SJCRH30 (cell line): ENCODE measurements around the gene TXNRD3. TPM values are rescaled to one million over a fixed set of nuclear protein-coding genes. Genes with fewer than 3 reads are reported as not detected.
"Not testable (repeated sequence)": the region's sequence is repeated elsewhere in the genome, so short reads cannot be mapped to it uniquely, and the experiment has no call there.

Source experiments
- DNase-seq, 2 experiments: peaks; one replicate each; pipeline ENCODE4 v3.0.0-alpha.2; 2015 to 2020
- H3K27ac ChIP-seq: fragments of 250-450 bp; sonication (Bioruptor Pico); 2 replicates; pipeline ENCODE4 v1.5.1; 2020; ENCODE audit warnings: mild to moderate bottlenecking, moderate library complexity
- H3K27me3 ChIP-seq: fragments of 250-450 bp; sonication (Bioruptor Pico); 2 replicates; pipeline ENCODE4 v1.5.1; 2020; ENCODE audit warnings: mild to moderate bottlenecking, moderate library complexity
- H3K36me3 ChIP-seq: fragments of 250-450 bp; sonication (Bioruptor Pico); 2 replicates; pipeline ENCODE4 v1.5.1; 2020; ENCODE audit warnings: mild to moderate bottlenecking, moderate library complexity
- H3K4me1 ChIP-seq: fragments of 250-450 bp; sonication (Bioruptor Pico); 2 replicates; pipeline ENCODE4 v1.5.1; 2020; ENCODE audit warnings: mild to moderate bottlenecking, moderate library complexity
- H3K4me3 ChIP-seq: fragments of 250-450 bp; sonication (Bioruptor Pico); 2 replicates; pipeline ENCODE4 v1.5.1; 2020; ENCODE audit warnings: mild to moderate bottlenecking, moderate library complexity
- H3K9me3 ChIP-seq: fragments of 250-450 bp; sonication (Bioruptor Pico); replicated peaks from 2 replicates; pipeline ENCODE4 v1.5.1; 2020; ENCODE audit warnings: mild to moderate bottlenecking, moderate library complexity
- total RNA-seq: library from RNA; depleted of rRNA; stranded (reverse); fragments of >200 nt; shearing (Covaris generic); gene quantifications from 2 replicates; pipeline ENCODE4 v1.2.3, GENCODE V29; 2014

TXNRD3 gene
- total RNA-seq, 1 experiment from 2014 or later = 2.3 TPM

DNA sequence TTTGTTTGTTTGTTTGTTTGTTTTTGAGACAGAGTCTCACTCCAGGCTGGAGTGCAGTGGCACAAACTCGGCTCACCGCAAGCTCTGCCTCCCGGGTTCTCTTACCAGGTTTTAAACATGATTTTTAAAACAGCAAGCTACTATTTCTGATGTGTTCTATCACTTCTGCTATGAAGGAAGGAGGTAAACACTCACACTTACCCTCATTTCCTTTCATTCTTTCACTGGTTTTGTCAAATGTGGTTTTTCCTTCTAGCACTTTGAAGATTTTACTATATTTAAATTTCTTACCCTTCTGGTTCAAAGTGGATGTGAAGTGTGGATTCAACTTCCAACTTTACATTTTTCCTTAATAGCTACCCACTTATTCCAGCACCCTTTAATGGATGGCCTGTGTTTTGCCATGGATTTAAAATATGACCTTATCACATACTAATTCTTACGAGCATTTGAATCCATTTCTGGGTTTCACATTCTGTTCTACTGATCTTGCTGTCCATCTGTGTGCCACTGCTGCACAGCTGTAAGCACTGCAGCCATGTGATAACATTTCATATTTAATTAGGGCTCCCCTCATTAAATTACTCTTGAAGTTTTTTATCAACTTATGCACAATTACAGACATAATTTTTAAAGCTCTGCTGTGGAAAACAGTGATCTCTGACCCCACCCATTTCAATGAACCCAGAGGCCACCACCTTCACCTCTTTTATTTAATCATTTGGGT, 42.3 kb downstream of the TXNRD3 start:
- Histone ChIP-seq H3K36me3 (no peaks in the 10 kb centered on the region), H3K9me3 (no peaks in the 10 kb centered on the region), H3K4me1 (no peaks in the 10 kb centered on the region), H3K27ac (no peak overlapping the region), H3K4me3 (no peak overlapping the region), H3K27me3 (no peaks in the 10 kb centered on the region)
- DNase-seq = no peak

DNA sequence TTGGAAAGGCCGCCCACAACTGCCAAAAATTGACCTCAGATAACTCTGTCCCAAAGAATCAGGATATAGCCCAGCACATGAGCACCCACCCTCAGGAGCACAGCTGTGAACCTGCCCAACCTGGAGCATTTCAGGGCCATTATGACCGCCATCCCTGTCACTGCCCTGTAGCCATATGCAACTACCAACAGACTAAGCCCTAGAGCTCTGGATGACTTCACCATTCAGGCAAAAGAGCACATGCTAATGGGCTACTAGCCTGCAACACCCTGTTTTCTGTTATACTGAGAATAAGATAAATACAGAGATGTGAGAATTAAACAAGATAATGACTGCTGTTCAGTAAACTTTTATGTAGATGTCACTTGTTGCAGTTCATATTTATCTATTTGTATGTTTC, 45.0 kb downstream of the TXNRD3 start:
- Histone ChIP-seq H3K27me3 (no peaks in the 10 kb centered on the region), H3K27ac (no peak overlapping the region), H3K4me1 (no peaks in the 10 kb centered on the region), H3K9me3 (no peaks in the 10 kb centered on the region), H3K4me3 (no peak overlapping the region), H3K36me3 (no peaks in the 10 kb centered on the region)
- no peak for DNase-seq

DNA sequence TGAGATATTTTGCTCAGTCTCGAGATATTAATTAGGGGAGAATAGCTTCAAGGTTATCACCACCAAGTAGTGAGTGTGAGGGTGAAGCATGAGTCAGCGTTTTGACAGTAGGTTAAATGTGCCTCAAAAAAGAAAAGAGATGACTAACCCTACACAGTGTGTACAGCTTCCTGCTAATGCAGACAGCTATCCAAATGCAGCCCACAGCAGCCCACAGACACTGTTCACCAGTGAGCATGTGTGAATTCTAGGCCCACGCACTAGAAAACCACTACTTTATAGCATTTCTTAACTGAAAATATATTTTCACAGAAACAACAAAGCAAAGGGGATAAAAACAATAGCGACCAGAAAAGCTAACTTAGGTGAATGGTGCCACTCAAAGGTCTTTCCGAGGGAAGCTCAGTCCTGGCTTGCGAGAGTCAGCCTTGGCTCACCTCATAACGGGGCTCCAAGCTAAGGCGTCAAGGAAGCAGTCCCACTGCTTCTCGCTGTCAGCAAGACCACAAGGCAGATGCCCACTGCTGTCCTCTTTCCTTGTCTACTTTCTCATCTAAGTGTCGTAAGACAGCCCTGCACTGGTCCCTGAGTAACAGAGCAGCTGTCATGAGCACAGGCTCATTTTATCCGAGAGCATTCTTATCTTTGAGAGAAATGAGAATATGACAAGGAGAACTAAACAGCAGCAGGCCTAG, 47.6 kb downstream of the TXNRD3 start:
- no peaks in the 10 kb centered on the region for H3K4me1 ChIP-seq
- H3K36me3 ChIP-seq = no peaks in the 10 kb centered on the region
- no peaks in the 10 kb centered on the region for H3K27me3 ChIP-seq
- H3K27ac ChIP-seq = no peak overlapping the region
- no peak overlapping the region for H3K4me3 ChIP-seq
- no peak for DNase-seq
- H3K9me3 ChIP-seq = no peaks in the 10 kb centered on the region

DNA sequence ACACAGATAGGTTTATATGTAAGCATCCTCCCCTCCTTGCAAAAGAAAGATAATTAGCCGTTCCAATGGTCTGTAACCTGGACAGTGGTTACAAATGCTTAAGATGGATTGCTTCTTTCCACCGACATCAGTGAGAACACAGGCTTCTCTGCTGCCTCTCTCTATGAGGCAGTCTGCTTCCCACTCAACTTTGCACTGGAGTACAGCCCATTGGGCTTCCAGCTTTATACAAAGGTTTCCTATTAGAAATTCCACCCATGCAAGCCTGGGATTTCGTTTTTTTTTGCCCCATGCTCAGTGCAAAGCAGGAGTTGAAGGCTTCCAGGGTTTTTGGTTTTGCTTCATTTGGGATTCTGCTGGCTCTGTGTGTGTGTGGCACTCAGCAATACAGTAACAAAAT, 48.9 kb downstream of the TXNRD3 start:
- Histone ChIP-seq H3K4me1 (no peaks in the 10 kb centered on the region), H3K9me3 (no peaks in the 10 kb centered on the region), H3K27ac (no peak overlapping the region), H3K36me3 (no peaks in the 10 kb centered on the region), H3K27me3 (no peaks in the 10 kb centered on the region), H3K4me3 (no peak overlapping the region)
- DNase-seq = no peak

DNA sequence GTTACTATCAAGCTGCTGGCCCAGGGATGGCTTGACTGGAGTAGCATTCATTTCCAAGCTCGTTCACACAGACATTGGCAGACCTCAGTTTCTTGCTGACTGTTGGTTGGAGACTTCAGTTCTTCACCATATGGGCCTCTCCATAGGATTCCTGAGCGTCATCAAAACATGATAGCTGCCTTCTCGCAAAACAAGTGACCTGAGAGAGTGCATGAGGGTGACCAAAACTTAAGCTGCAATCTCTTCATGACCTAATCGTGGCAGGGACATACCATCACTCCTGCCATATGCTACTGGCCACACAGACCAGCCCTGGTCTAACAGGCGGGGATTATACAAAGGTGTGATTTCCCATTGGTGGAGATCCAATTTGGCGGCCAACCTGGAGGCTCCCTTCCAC, 50.2 kb downstream of the TXNRD3 start:
- Histone ChIP-seq H3K4me3 (no peak overlapping the region), H3K4me1 (no peaks in the 10 kb centered on the region), H3K27me3 (no peaks in the 10 kb centered on the region), H3K27ac (no peak overlapping the region), H3K9me3 (no peaks in the 10 kb centered on the region), H3K36me3 (no peaks in the 10 kb centered on the region)
- no peak for DNase-seq

DNA sequence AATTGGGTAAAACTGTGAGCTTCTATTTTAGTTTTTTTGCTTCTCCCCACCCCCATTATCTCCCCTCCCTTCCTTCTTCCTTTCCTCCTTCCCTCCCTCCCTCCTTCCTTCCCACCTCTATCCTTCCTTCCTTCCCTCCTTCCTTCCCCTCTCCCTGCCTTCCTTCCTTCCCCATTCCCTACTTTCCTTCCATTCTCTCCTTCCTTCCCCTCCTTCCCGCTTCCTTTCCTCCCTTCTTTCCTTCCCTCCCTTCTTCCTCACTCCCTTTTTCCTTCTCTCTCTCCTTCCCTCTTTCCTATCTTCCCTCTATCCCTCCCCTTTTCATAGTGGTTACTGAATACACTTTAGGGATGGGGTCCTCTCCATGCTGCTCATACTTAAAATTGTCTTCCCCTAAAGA, 55.8 kb downstream of the TXNRD3 start:
- no peaks in the 10 kb centered on the region for H3K36me3 ChIP-seq
- H3K27ac ChIP-seq = no peak overlapping the region
- H3K4me3 ChIP-seq = no peak overlapping the region
- no peaks in the 10 kb centered on the region for H3K27me3 ChIP-seq
- H3K9me3 ChIP-seq = no peaks in the 10 kb centered on the region
- no peak for DNase-seq
- H3K4me1 ChIP-seq = no peaks in the 10 kb centered on the region

DNA sequence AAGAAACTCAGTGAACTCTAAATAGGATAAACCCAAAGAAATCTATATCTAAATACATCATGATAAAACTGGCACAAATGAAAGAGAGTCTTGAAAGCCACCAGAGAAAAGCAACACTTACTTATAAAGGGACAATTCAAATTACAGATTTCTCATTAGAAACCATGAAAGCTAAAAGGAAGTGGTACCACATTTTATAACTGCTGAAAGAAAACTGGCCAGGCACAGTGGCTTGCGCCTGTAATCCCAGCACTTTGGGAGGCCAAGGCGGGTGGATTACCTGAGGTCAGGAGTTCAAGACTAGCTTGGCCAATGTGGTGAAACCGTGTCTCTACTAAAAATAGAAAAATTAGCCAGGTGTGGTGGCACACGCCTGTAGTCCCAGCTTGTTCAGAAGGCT, 59.4 kb downstream of the TXNRD3 start:
- not testable (repeated sequence) for H3K27me3 ChIP-seq, DNase-seq, H3K4me1 ChIP-seq, H3K4me3 ChIP-seq, H3K9me3 ChIP-seq, H3K36me3 ChIP-seq, H3K27ac ChIP-seq

DNA sequence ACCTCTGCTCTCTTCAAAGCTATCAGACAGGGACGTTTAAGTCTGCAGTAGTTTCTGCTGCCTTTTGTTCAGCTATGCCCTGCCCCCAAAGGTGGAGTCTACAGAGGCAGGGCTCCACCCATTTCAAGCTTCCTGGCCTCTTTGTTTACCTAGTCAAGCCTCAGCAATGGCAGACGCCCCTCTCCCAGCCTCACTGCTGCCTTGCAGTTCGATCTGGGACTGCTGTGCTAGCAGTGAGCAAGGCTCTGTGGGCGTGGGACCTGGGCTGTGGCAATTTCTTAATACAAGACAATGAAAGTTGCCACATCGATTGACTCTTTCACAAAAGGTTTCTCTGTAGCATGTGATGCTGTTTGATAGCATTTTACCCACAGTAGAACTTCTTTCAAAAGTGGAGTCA, 63.4 kb downstream of the TXNRD3 start:
- not testable (repeated sequence) for H3K9me3 ChIP-seq, H3K27ac ChIP-seq, DNase-seq, H3K36me3 ChIP-seq, H3K27me3 ChIP-seq, H3K4me3 ChIP-seq, H3K4me1 ChIP-seq

DNA sequence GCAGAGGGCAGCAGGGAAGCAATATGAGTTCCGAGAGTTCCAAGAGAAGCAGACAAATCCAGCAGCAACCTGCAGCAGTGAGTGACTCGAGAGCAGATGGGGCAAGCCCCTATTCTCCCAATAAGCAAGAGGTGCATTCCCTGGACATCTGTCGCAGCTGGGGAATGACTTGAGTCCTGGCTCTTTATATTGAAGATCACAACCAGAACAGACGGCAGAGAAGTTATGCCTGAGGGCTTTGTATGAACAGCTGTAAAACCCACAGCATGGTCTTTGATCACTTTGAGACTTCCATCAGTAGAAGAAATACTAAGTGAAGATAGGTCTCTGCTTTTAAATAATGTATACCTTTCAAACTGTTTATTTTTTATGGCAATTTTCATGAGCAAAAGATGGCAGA, 72.6 kb downstream of the TXNRD3 start:
- Histone ChIP-seq H3K27me3 (no peaks in the 10 kb centered on the region), H3K9me3 (no peaks in the 10 kb centered on the region), H3K36me3 (no peaks in the 10 kb centered on the region), H3K27ac (no peak overlapping the region), H3K4me3 (no peak overlapping the region), H3K4me1 (no peaks in the 10 kb centered on the region)
- peak in 1 of 2 experiments; percentile 51 for DNase-seq

DNA sequence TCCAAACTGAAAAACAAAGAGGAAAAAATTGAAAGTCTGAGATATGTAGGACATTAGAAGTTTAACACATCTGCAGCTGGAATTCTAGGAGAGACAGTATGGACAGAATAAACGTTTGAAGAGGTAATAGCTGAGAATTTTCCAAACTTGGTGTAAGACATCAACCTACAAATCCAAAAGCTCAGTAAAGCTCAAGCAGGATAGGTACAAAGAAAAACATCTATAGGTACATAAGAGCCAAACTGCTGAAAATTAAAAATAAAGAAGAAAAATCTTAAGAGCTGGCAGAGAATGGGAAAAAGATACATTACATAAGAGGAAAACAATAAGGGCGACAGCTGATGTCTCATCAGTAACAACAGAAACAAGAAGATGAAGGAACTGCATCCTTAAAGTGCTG, 73.4 kb downstream of the TXNRD3 start:
- DNase-seq = no peak
- H3K27ac ChIP-seq = no peak overlapping the region
- H3K4me1 ChIP-seq = no peaks in the 10 kb centered on the region
- no peaks in the 10 kb centered on the region for H3K27me3 ChIP-seq
- no peaks in the 10 kb centered on the region for H3K9me3 ChIP-seq
- no peaks in the 10 kb centered on the region for H3K36me3 ChIP-seq
- no peak overlapping the region for H3K4me3 ChIP-seq

DNA sequence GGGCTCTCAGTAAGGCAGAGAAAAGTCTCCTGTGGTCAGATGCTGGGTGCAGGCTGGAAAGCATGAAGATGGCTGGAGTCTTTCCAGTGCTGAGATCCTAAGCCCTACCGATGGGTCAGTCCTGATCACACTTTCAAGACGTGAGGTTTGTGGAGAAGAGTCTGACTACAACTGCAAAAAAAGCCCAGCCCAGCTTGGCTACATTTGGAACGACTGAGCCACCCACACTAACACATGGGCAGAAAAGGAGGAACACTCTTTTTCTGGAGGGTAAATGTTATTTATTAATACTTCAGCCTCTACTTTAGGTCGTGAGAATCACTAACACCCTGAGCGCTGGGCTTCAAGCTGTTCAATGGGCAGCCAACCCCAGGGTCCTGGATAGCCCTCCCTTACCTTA, 74.2 kb downstream of the TXNRD3 start:
- no peak for DNase-seq
- no peak overlapping the region for H3K27ac ChIP-seq
- H3K27me3 ChIP-seq = no peaks in the 10 kb centered on the region; the same call in 1 of the 2 replicates
- no peaks in the 10 kb centered on the region for H3K36me3 ChIP-seq
- H3K4me3 ChIP-seq = no peak overlapping the region
- H3K9me3 ChIP-seq = no peaks in the 10 kb centered on the region
- no peaks in the 10 kb centered on the region for H3K4me1 ChIP-seq

DNA sequence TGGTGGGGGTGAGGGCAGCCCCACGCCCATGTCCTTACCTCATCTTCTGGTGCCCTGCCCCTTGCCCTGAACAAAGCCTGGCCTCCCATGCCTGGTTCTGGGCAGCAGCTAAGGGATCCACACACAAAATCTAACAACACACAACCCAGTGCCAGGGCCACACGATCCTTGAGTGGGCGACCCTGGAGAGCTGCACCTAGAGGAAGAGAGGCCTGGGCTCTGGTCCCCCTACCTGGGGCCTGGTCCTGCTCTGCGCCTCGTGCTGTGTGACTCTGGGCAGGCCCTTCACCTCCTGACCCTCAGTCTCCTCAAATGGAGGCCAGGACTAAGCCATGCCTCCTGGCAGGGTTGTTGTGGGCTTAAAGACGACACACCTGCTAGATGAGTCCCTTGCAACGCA, 76.2 kb downstream of the TXNRD3 start:
- Histone ChIP-seq H3K4me3 (no peak overlapping the region), H3K36me3 (no peaks in the 10 kb centered on the region), H3K4me1 (no peaks in the 10 kb centered on the region)

DNA sequence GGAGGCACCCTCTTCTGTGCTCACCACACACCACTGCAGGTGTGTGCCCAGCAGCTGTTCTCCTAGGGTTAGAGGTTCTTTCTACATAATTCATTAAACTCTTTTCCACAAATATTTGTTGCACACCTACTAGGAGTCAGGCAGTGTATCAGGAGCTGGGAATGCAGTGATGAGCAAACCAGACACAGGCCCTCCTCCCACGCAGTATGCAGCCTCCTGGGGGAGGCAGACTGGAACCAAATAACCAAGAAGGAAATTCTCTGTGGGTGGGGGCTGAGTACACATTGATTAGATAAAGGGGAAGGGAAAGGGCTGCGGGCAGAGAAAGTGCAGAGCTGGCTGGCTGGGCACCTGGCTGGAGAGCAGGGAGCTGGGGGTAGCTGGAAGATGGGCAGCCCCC, 77.7 kb downstream of the TXNRD3 start:
- peaks cover 19% of the 10 kb centered on the region for H3K27me3 ChIP-seq
- DNase-seq = no peak
- no peak overlapping the region for H3K27ac ChIP-seq
- no peaks in the 10 kb centered on the region for H3K9me3 ChIP-seq
- no peak overlapping the region for H3K4me3 ChIP-seq
- no peaks in the 10 kb centered on the region for H3K36me3 ChIP-seq
- no peaks in the 10 kb centered on the region for H3K4me1 ChIP-seq

More for the DNA sequence above, 76.2 kb downstream of the TXNRD3 start:
- Histone ChIP-seq H3K27ac (no peak overlapping the region), H3K27me3 (peaks cover 7% of the 10 kb centered on the region), H3K9me3 (no peaks in the 10 kb centered on the region)
- DNase-seq = no peak

DNA sequence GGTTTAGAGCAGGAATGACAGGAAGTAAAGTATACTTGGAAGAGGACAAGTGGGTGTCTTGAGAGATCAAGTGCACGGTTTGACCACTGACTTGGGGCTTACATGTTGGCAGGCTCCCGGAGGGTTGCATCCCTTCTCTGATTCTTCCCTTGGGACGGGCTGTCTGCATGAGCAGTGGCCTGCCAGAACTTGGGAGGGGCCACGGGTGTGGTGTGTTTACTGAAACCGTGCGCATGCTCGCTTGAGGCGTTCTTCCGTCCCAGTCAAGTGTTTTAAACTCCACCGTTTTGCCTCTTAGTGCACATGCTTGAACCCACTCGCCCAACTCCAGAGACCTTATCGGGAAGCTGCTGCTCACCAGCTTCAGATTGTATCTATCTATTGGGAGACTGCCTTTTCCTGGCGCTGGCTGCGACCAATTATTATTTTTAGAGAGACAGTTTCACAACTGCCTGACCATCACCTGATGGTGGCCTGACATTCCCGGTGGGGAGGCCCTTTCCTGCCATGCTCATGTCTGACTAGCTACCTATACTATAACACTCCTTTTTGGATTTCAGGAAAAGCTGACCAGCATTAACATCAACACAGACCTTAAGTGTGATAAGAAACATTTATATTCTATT, 81.3 kb downstream of the TXNRD3 start:
- H3K4me1 ChIP-seq = no peaks in the 10 kb centered on the region
- no peak overlapping the region for H3K4me3 ChIP-seq
- peak in 1 of 2 experiments; percentile 13 for DNase-seq
- no peak overlapping the region for H3K27ac ChIP-seq
- peaks cover 25% of the 10 kb centered on the region for H3K27me3 ChIP-seq
- no peaks in the 10 kb centered on the region for H3K36me3 ChIP-seq
- no peaks in the 10 kb centered on the region for H3K9me3 ChIP-seq

DNA sequence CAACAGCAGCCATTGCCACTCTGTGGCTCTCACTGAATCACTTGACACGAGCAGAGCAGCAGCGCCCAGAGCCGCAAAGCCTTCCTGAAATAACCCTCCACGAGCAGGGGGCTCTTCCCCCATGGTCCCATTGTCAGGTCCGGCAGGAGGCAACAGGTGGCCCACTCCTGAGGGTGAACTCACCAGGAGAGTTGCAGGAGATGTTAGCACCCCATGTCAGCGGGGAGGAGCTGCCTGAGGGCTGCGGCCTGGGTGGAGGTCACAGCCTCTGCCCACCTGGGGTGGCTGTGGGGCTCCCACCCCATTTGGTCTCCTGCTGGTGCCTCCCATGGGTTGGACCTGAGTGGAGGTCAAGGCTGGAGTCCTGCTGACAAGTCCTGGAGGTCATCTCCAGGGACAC, 83.8 kb downstream of the TXNRD3 start:
- DNase-seq = no peak
- H3K9me3 ChIP-seq = no peaks in the 10 kb centered on the region

More for the DNA sequence above, 83.8 kb downstream of the TXNRD3 start:
- H3K4me3 ChIP-seq = no peak overlapping the region
- H3K36me3 ChIP-seq = no peaks in the 10 kb centered on the region
- H3K4me1 ChIP-seq = no peaks in the 10 kb centered on the region
- peaks cover 25% of the 10 kb centered on the region for H3K27me3 ChIP-seq
- H3K27ac ChIP-seq = no peak overlapping the region
